ENCODE measurements around the gene ZNFX1.
A peak's percentile ranks its signal among the peaks of the same experiment; 100 is the strongest.
"Not testable (repeated sequence)": the region's sequence is repeated elsewhere in the genome, so short reads cannot be mapped to it uniquely, and the experiment has no call there.

The ZNFX1 gene

GRCh38 chr20:49278036-49278817 lies at the start of gene ZNFX1:
ZNFX1 (minus strand) TSS chr20:49278057; CDS start chr20:49275839, 2,218 bp downstream.
- DNase-seq: peak; percentile 98 to 99

GRCh38 chr20:49326026-49326425 lies 48.2 kb upstream of the ZNFX1 start:
- no peak for DNase-seq

GRCh38 chr20:49324306-49324705 lies 46.4 kb upstream of the ZNFX1 start:
- no peak for DNase-seq

GRCh38 chr20:49323622-49324238 lies 45.9 kb upstream of the ZNFX1 start:
- DNase-seq: no peak

- no peak for DNase-seq
These were observed 42.6 kb upstream of the ZNFX1 start for GRCh38 chr20:49320460-49320859.

- no peak for DNase-seq
These were observed 41.5 kb upstream of the ZNFX1 start for GRCh38 chr20:49319208-49319809.

- no peak for DNase-seq
These were observed 40.8 kb upstream of the ZNFX1 start for GRCh38 chr20:49318430-49319207.

- DNase-seq: no peak
These were observed 40.2 kb upstream of the ZNFX1 start for GRCh38 chr20:49318091-49318429.

GRCh38 chr20:49316704-49317103 lies 38.8 kb upstream of the ZNFX1 start:
- DNase-seq: no peak

GRCh38 chr20:49315580-49315979 lies 37.7 kb upstream of the ZNFX1 start:
- DNase-seq: no peak

- DNase-seq: not testable (repeated sequence)
These were observed 36.2 kb upstream of the ZNFX1 start for GRCh38 chr20:49314052-49314451.

GRCh38 chr20:49313283-49313682 lies 35.4 kb upstream of the ZNFX1 start:
- DNase-seq: no peak

- no peak for DNase-seq
These were observed 34.8 kb upstream of the ZNFX1 start for GRCh38 chr20:49312661-49313060.

- DNase-seq: no peak
These were observed 32.8 kb upstream of the ZNFX1 start for GRCh38 chr20:49310705-49311104.

- DNase-seq: no peak
These were observed 31.0 kb upstream of the ZNFX1 start for GRCh38 chr20:49308875-49309274.

- no peak for DNase-seq
These were observed 29.2 kb upstream of the ZNFX1 start for GRCh38 chr20:49306903-49307620.

GRCh38 chr20:49303065-49303552 lies 25.3 kb upstream of the ZNFX1 start:
- DNase-seq: no peak

GRCh38 chr20:49297605-49298530 lies 20.0 kb upstream of the ZNFX1 start:
- no peak for DNase-seq

GRCh38 chr20:49294002-49294654 lies 16.3 kb upstream of the ZNFX1 start:
- not testable (repeated sequence) for DNase-seq

GRCh38 chr20:49293122-49293521 lies 15.3 kb upstream of the ZNFX1 start:
- DNase-seq: no peak

- DNase-seq: no peak
These were observed 14.2 kb upstream of the ZNFX1 start for GRCh38 chr20:49292010-49292409.

Data from activated CD4-positive, alpha-beta T cell treated with anti-CD3 and anti-CD28 coated beads, Interleukin-2, amount 50 U/mL, for 4 hours (primary cell).